T-cell (primary cell): ENCODE measurements around the gene DZIP3. TPM values are rescaled to one million over a fixed set of nuclear protein-coding genes. Genes with fewer than 3 reads are reported as not detected.
"Not testable (repeated sequence)": the region's sequence is repeated elsewhere in the genome, so short reads cannot be mapped to it uniquely, and the experiment has no call there.

Experiments
- ATAC-seq, 4 experiments: fragments of 200-7000 bp in 3 of 4; fragments of 150-1000 bp in 1 of 4; cut with Tn5 transposase; replicated peaks in 1 of 4; 1 replicate in 3 of 4; 2 replicates in 1 of 4; pipeline ENCODE4 v1.10.0; 2021; ENCODE audit warnings: moderate library complexity in 3 of 4, mild to moderate bottlenecking in 2 of 4, moderate number of reproducible peaks in 1 of 4
- CTCF ChIA-PET, 2 donors: fragments of 300-600 bp; sonication (Branson Sonifier 250); formaldehyde crosslinking; loops; one replicate each; lab custom pipeline; 2022; ENCODE audit warnings: antibody characterized with exemption in 2 of 2; lab: Charles Lee
- POLR2A ChIA-PET, 2 donors: fragments of 300-600 bp; sonication (Branson Sonifier 250); formaldehyde crosslinking; loops; one replicate each; lab custom pipeline; 2022; ENCODE audit warnings: antibody characterized with exemption in 2 of 2; lab: Charles Lee
- DNase-seq, 35 experiments: peaks; one replicate each; pipeline versions ENCODE4 v3.0.0 to v3.0.0-alpha.2; 2013 to 2023
- H3K27ac ChIP-seq: one replicate; pipeline ENCODE4 v1.5.1; 2013; ENCODE audit warnings: low read length
- H3K27me3 ChIP-seq, 2 experiments: replicated peaks in 1 of 2; 1 replicate in 1 of 2; 2 replicates in 1 of 2; pipeline versions ENCODE4 v1.6.1 to v1.7.0; 2013; ENCODE audit warnings: low read length in 1 of 2, mixed read lengths in 1 of 2; ENCODE audit not compliant: control insufficient read depth in 2 of 2, insufficient read depth in 2 of 2; ENCODE audit errors: extremely low read depth in 1 of 2
- H3K36me3 ChIP-seq, 2 donors: 1 replicate in 1 of 2; 2 replicates in 1 of 2; pipeline versions ENCODE4 v1.6.1 to v1.7.0; 2013; ENCODE audit warnings: low read length in 1 of 2; ENCODE audit not compliant: control insufficient read depth in 2 of 2, insufficient read depth in 1 of 2; ENCODE audit errors: extremely low read depth in 1 of 2
- H3K4me1 ChIP-seq, 2 experiments: 1 replicate in 1 of 2; 2 replicates in 1 of 2; pipeline versions ENCODE4 v1.6.1 to v1.7.0; 2013; ENCODE audit warnings: low read length in 2 of 2, mixed read lengths in 1 of 2; ENCODE audit not compliant: insufficient read depth in 2 of 2, control insufficient read depth in 1 of 2; ENCODE audit errors: extremely low read depth in 1 of 2
- H3K4me3 ChIP-seq, 2 donors: 1 replicate in 1 of 2; 2 replicates in 1 of 2; pipeline versions ENCODE4 v1.5.1 to v1.7.0; 2013; ENCODE audit warnings: mild to moderate bottlenecking in 2 of 2, low read length in 1 of 2, moderate library complexity in 1 of 2; ENCODE audit not compliant: control insufficient read depth in 1 of 2; ENCODE audit errors: extremely low read depth in 1 of 2
- H3K9me3 ChIP-seq: 2 replicates; pipeline ENCODE4 v1.7.0; 2013
- H3K27ac Mint-ChIP-seq, 2 donors: one replicate each; pipeline ENCODE4 v1.8.0; 2020 to 2021; ENCODE audit warnings: mild to moderate bottlenecking in 2 of 2, mixed read lengths in 2 of 2
- H3K27me3 Mint-ChIP-seq, 2 donors: one replicate each; pipeline ENCODE4 v1.8.0; 2021 to 2022; ENCODE audit warnings: mixed read lengths in 2 of 2
- H3K36me3 Mint-ChIP-seq: one replicate; pipeline ENCODE4 v1.8.0; 2021; ENCODE audit warnings: mixed read lengths
- H3K4me1 Mint-ChIP-seq, 3 donors: one replicate each; pipeline ENCODE4 v1.8.0; 2020 to 2022; ENCODE audit warnings: mixed read lengths in 3 of 3, mild to moderate bottlenecking in 1 of 3
- H3K4me3 Mint-ChIP-seq, 3 donors: one replicate each; pipeline ENCODE4 v1.8.0; 2020 to 2022; ENCODE audit warnings: mild to moderate bottlenecking in 3 of 3, mixed read lengths in 3 of 3, moderate library complexity in 3 of 3
- H3K9me3 Mint-ChIP-seq, 3 donors: one replicate each; pipeline ENCODE4 v1.8.0; 2020 to 2022; ENCODE audit warnings: mixed read lengths in 3 of 3
- WGBS: methylation state at CpG from one replicate; pipeline ENCODE4 v1.1.5; 2013; ENCODE audit warnings: missing lambda C conversion rate; ENCODE audit not compliant: insufficient coverage; 5-methylcytosine and 5-hydroxymethylcytosine counted together
- total RNA-seq, 35 experiments: library from RNA in 6 of 35; stranded (reverse) in 6 of 35; fragments of 120-200 nt in 1 of 35; gene quantifications; one replicate each; pipeline versions ENCODE4 v1.2.1 to v1.2.4 and lab custom pipeline; 2013 to 2026

Gene DZIP3
- total RNA-seq, 5 donors from 2014 or later (not counting 1 experiment from before 2014, with no cell fraction given): 9.3 to 19.9 (median 10.9) TPM

DNA sequence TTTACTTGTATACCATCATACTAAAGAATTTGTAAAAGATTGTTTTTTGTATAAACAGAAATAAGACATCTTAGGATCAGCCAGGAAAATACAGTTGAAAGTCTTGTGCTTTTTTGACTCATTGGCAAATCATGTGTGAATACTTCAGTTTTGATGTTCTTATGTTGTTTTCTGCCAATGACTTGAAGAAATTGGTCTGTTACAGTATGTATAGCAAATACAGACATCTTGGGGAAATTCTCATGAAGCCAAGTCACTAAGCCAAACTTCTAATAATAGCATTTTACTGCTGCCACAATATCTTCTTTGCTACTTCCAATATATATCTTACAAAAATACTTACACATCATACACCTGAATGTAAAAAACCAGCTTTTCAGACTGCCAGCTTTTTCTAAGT lies 83.2 kb downstream of the DZIP3 start:
- no peak for DNase-seq
- CTCF ChIA-PET: interaction anchor here (0.6 to 1.1 kb wide), 6 partner anchors 8 to 242 kb away, joined by 3 to 7 read pairs (median 4); no protein-coding TSS in a partner anchor
- Mint-ChIP-seq H3K27ac (no peak overlapping the region), H3K27me3 (no peaks in the 10 kb centered on the region), H3K9me3 (no peaks in the 10 kb centered on the region), H3K36me3 (peaks cover 61% of the 10 kb centered on the region), H3K4me1 (peaks cover 0 to 3% (median 0%) of the 10 kb centered on the region in 3 donors), H3K4me3 (no peak overlapping the region)
- H3K27ac ChIP-seq: no peak overlapping the region
- POLR2A ChIA-PET: interaction anchor here in 1 of 2 donors (0.6 to 1.3 kb wide), 2 partner anchors 11 to 210 kb away, joined by 3 to 6 read pairs; no protein-coding TSS in a partner anchor
- no peaks in the 10 kb centered on the region for H3K27me3 ChIP-seq
- peaks cover 0 to 15% of the 10 kb centered on the region in 2 donors for H3K36me3 ChIP-seq
- H3K4me3 ChIP-seq: no peak overlapping the region
- no peaks in the 10 kb centered on the region for H3K9me3 ChIP-seq
- peaks cover 0 to 2% of the 10 kb centered on the region in 2 experiments for H3K4me1 ChIP-seq
- ATAC-seq: no peak

- CTCF ChIA-PET: interaction anchor here (0.7 to 1.5 kb wide), 5 partner anchors 12 to 242 kb away, joined by 3 to 5 read pairs (median 4); no protein-coding TSS in a partner anchor
- H3K9me3 Mint-ChIP-seq: no peaks in the 10 kb centered on the region
- peaks cover 5 to 26% of the 10 kb centered on the region in 2 donors for H3K36me3 ChIP-seq
- ATAC-seq (no peak), DNase-seq (no peak)
- no CpG with 5 or more reads among the region's 3 CpGs for WGBS
- POLR2A ChIA-PET: interaction anchor here in 1 of 2 donors (1.3 kb wide), 1 partner anchor 10 kb away, joined by 6 read pairs; no protein-coding TSS in a partner anchor
- H3K9me3 ChIP-seq: no peaks in the 10 kb centered on the region
- H3K36me3 Mint-ChIP-seq: peaks cover 69% of the 10 kb centered on the region
- no peaks in the 10 kb centered on the region for H3K27me3 ChIP-seq
- H3K27ac Mint-ChIP-seq: no peak overlapping the region
- H3K4me1 Mint-ChIP-seq: peaks cover 0 to 3% (median 0%) of the 10 kb centered on the region in 3 donors
- H3K4me3 ChIP-seq: no peak overlapping the region
- H3K4me3 Mint-ChIP-seq: no peak overlapping the region
- no peaks in the 10 kb centered on the region for H3K27me3 Mint-ChIP-seq
- peaks cover 0 to 2% of the 10 kb centered on the region in 2 experiments for H3K4me1 ChIP-seq
- no peak overlapping the region for H3K27ac ChIP-seq
Measured at GRCh38 chr3:108673988-108674661, 84.6 kb downstream of the DZIP3 start.

- no peak for DNase-seq
- no CpG with 5 or more reads among the region's 1 CpG for WGBS
Measured at GRCh38 chr3:108677811-108678210, 88.3 kb downstream of the DZIP3 start.

DNA sequence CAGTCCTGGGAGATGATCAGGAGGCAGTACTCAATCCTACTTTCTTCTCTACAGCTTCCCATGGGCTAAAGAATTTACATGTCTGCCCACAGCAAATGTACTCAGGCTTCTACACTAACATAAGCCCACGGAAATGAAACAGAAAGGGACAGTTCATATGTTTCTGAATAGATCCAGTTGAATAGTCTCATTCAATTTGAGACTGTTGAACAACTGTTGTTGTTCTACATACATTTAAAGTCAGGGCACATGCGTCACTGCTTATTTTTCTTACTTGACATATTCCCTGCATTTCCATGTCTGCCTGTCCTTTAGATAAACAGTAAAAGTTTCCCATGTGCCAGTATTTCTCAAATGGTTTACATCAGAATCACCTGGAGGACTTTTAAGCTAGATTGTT lies 102.8 kb downstream of the DZIP3 start:
- H3K27ac Mint-ChIP-seq, DNase-seq, CTCF ChIA-PET, H3K4me1 Mint-ChIP-seq, H3K27ac ChIP-seq, H3K27me3 Mint-ChIP-seq, H3K9me3 ChIP-seq, H3K4me3 ChIP-seq, H3K4me1 ChIP-seq, H3K4me3 Mint-ChIP-seq, H3K27me3 ChIP-seq, ATAC-seq, POLR2A ChIA-PET: not testable (repeated sequence)
- H3K36me3 ChIP-seq: peaks cover 0 to 36% of the 10 kb centered on the region in 2 donors
- WGBS: 100% methylated on average over 1 of the region's 2 CpGs
- Mint-ChIP-seq H3K9me3 (peaks cover 8 to 11% (median 8%) of the 10 kb centered on the region in 3 donors), H3K36me3 (peaks cover 66% of the 10 kb centered on the region)

More at GRCh38 chr3:108677811-108678210, 88.3 kb downstream of the DZIP3 start:
- Mint-ChIP-seq H3K36me3 (peaks cover 62% of the 10 kb centered on the region), H3K4me1 (peaks cover 0 to 3% (median 0%) of the 10 kb centered on the region in 3 donors), H3K27me3 (no peaks in the 10 kb centered on the region), H3K27ac (no peak overlapping the region), H3K9me3 (no peaks in the 10 kb centered on the region), H3K4me3 (no peak overlapping the region)
- no peak for ATAC-seq
- ChIA-PET POLR2A (no interaction called here), CTCF (no interaction called here)
- peaks cover 5 to 28% of the 10 kb centered on the region in 2 donors for H3K36me3 ChIP-seq
- H3K4me3 ChIP-seq: no peak overlapping the region
- H3K4me1 ChIP-seq: peaks cover 0 to 2% of the 10 kb centered on the region in 2 experiments
- no peaks in the 10 kb centered on the region for H3K27me3 ChIP-seq
- no peaks in the 10 kb centered on the region for H3K9me3 ChIP-seq
- H3K27ac ChIP-seq: no peak overlapping the region

- ATAC-seq: no peak
- Histone ChIP-seq H3K27ac (no peak overlapping the region), H3K4me1 (no peaks in the 10 kb centered on the region), H3K9me3 (no peaks in the 10 kb centered on the region), H3K4me3 (no peak overlapping the region), H3K27me3 (no peaks in the 10 kb centered on the region), H3K36me3 (peaks cover 0 to 4% of the 10 kb centered on the region in 2 donors)
- DNase-seq: no peak
- H3K27me3 Mint-ChIP-seq: no peaks in the 10 kb centered on the region
- H3K4me1 Mint-ChIP-seq: no peaks in the 10 kb centered on the region
- POLR2A ChIA-PET: interaction anchor here in 1 of 2 donors (0.6 kb wide), 1 partner anchor 217 kb away, joined by 4 read pairs; no protein-coding TSS in a partner anchor
- H3K4me3 Mint-ChIP-seq: no peak overlapping the region
- WGBS: no CpG with 5 or more reads among the region's 1 CpG
- H3K27ac Mint-ChIP-seq: no peak overlapping the region
- CTCF ChIA-PET: no interaction called here
- peaks cover 30% of the 10 kb centered on the region for H3K36me3 Mint-ChIP-seq
- peaks cover 9 to 19% (median 14%) of the 10 kb centered on the region in 3 donors for H3K9me3 Mint-ChIP-seq
Measured at GRCh38 chr3:108698461-108698860, 108.9 kb downstream of the DZIP3 start.

DNA sequence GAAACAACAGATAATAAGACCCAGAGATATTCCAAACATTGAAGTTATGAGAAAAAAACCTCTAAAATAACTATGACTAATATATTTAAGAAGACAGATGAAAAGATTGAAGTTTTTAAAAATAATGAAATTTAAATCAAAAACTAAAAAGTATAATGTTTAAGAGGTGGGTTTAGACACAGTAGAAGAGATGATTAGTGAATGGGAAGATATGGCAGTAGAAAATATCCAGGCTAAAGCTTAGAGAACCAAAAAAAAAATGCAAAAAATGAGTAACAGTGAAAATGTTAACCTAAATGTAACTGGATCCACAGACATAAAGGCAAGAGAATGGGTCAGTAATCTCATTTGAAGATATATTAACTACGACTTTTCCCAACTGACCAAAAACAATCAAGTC lies 115.5 kb downstream of the DZIP3 start:
- POLR2A ChIA-PET: no interaction called here
- DNase-seq: no peak
- H3K4me1 ChIP-seq: no peaks in the 10 kb centered on the region
- H3K4me3 Mint-ChIP-seq: no peak overlapping the region
- H3K27me3 Mint-ChIP-seq: no peaks in the 10 kb centered on the region
- H3K4me3 ChIP-seq: no peak overlapping the region
- H3K9me3 Mint-ChIP-seq: peaks cover 15 to 25% (median 15%) of the 10 kb centered on the region in 3 donors
- ATAC-seq: no peak
- WGBS: no CpG with 5 or more reads among the region's 1 CpG
- CTCF ChIA-PET: no interaction called here
- no peaks in the 10 kb centered on the region for H3K36me3 ChIP-seq
- peaks cover 25% of the 10 kb centered on the region for H3K36me3 Mint-ChIP-seq
- peaks cover 2% of the 10 kb centered on the region for H3K9me3 ChIP-seq
- H3K4me1 Mint-ChIP-seq: no peaks in the 10 kb centered on the region
- H3K27ac ChIP-seq: no peak overlapping the region
- no peaks in the 10 kb centered on the region for H3K27me3 ChIP-seq
- no peak overlapping the region for H3K27ac Mint-ChIP-seq
